ENCODE measurements around the gene STK10.

GRCh38 chr5:172045315-172045632 lies 142.8 kb downstream of the STK10 start:
- no peak for TF ChIP-seq USF1 (IDR thresholded peaks at IDR 0.05)
- TF ChIP-seq REST (IDR thresholded peaks at IDR 0.05; ENCODE audit: low read depth): no peak
- no peak for TF ChIP-seq TEAD4 (IDR thresholded peaks at IDR 0.05)
- no peak for TF ChIP-seq RAD21 (IDR thresholded peaks at IDR 0.05; ENCODE audit: low read depth)
- TF ChIP-seq CEBPB (IDR thresholded peaks at IDR 0.05): no peak
- no peak for TF ChIP-seq EGR1 (IDR thresholded peaks at IDR 0.05)

Data from Ishikawa (cell line).